Nucleus accumbens (tissue), 56 donors: ENCODE data around the gene RIC1.
"Not testable (repeated sequence)": the region's sequence is repeated elsewhere in the genome, so short reads cannot be mapped to it uniquely, and the experiment has no call there.

Experiments used
- DNase-seq, 56 donors: peaks; one replicate each; lab custom pipeline; 2025; lab: John Stamatoyannopoulos, UW

The RIC1 gene

GRCh38 chr9:5667391-5667790 is 38.5 kb downstream of the RIC1 start:
- no peak for DNase-seq

- peak in 7 of 56 donors; percentile 3 to 41 (median 6) for DNase-seq
Measured at GRCh38 chr9:5670079-5670478, 41.2 kb downstream of the RIC1 start.

- no peak for DNase-seq
Measured at GRCh38 chr9:5671711-5672353, 42.9 kb downstream of the RIC1 start.

GRCh38 chr9:5675046-5675445 is 46.1 kb downstream of the RIC1 start:
- DNase-seq = peak in 5 of 56 donors; percentile 1 to 26 (median 5)

GRCh38 chr9:5683591-5683990 is 54.7 kb downstream of the RIC1 start:
- DNase-seq = not testable (repeated sequence)

- no peak for DNase-seq
Measured at GRCh38 chr9:5684101-5684500, 55.2 kb downstream of the RIC1 start.

- DNase-seq = no peak
Measured at GRCh38 chr9:5688109-5688508, 59.2 kb downstream of the RIC1 start.

- no peak for DNase-seq
Measured at GRCh38 chr9:5690278-5690677, 61.4 kb downstream of the RIC1 start.

- DNase-seq = no peak
Measured at GRCh38 chr9:5695860-5696259, 67.0 kb downstream of the RIC1 start.

- DNase-seq = no peak
Measured at GRCh38 chr9:5696884-5697283, 68.0 kb downstream of the RIC1 start.

- no peak for DNase-seq
Measured at GRCh38 chr9:5698004-5698403, 69.1 kb downstream of the RIC1 start.

- DNase-seq = no peak
Measured at GRCh38 chr9:5698810-5699556, 70.1 kb downstream of the RIC1 start.

GRCh38 chr9:5708414-5708813 is 79.5 kb downstream of the RIC1 start:
- DNase-seq = no peak

GRCh38 chr9:5712651-5713390 is 83.9 kb downstream of the RIC1 start:
- DNase-seq = no peak

GRCh38 chr9:5714501-5715401 is 85.8 kb downstream of the RIC1 start:
- DNase-seq = no peak

- no peak for DNase-seq
Measured at GRCh38 chr9:5715548-5716127, 86.7 kb downstream of the RIC1 start.

GRCh38 chr9:5717434-5717833 is 88.5 kb downstream of the RIC1 start:
- not testable (repeated sequence) for DNase-seq

- no peak for DNase-seq
Measured at GRCh38 chr9:5718296-5719032, 89.6 kb downstream of the RIC1 start.
